ENCODE data around the gene ARGFX.
"Not testable (repeated sequence)": the region's sequence is repeated elsewhere in the genome, so short reads cannot be mapped to it uniquely, and the experiment has no call there.

The ARGFX gene

DNA sequence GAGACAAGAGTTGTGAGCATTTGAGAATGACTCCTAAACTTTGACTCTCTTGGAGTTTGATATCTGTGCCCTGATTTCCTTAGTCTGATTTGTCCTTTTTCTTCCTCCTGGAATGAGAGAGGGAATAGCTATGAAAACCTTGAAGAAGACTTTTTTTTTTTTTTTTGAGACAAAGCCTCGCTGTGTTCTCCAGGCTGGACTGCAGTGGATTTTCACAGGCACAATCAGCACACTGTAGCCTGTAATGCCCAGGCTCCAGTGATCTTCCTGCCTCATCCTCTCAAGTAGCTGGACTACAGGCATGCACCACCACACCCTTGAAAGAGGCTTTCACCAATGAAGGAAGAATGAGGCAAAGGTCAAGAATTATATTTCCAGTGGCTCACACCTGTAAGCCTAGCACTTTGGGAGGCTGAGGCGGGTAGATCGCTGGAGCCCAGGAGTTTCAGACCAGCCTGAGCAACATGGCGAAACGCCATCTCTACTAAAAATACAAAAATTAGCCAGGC is 10.3 kb upstream of the ARGFX start:
- Histone ChIP-seq H3K27ac (ENCODE audit: low read depth, low read length) (no peak overlapping the region), H3K9ac (ENCODE audit: low read length in 5 of 5) (no peak overlapping the region), H3K27me3 (ENCODE audit: control insufficient read depth in 5 of 5, insufficient read depth in 4 of 5, low read length in 5 of 5) (no peaks in the 10 kb centered on the region), H3K4me1 (ENCODE audit: control insufficient read depth in 5 of 5, insufficient read depth in 5 of 5, low read length in 5 of 5) (no peaks in the 10 kb centered on the region), H3K9me3 (ENCODE audit: control insufficient read depth in 5 of 5, low read length in 5 of 5) (no peaks in the 10 kb centered on the region), H3K4me3 (ENCODE audit: low read depth in 1 of 5, low read length in 5 of 5) (no peak overlapping the region), H3K36me3 (ENCODE audit: control insufficient read depth in 5 of 5, insufficient read depth in 5 of 5, low read length in 5 of 5) (no peaks in the 10 kb centered on the region)

GRCh38 chr3:121562148-121562547 is 5.6 kb upstream of the ARGFX start:
- Histone ChIP-seq H3K27me3 (ENCODE audit: control insufficient read depth in 5 of 5, insufficient read depth in 4 of 5, low read length in 5 of 5) (no peaks in the 10 kb centered on the region), H3K4me3 (ENCODE audit: low read depth in 1 of 5, low read length in 5 of 5) (no peak overlapping the region), H3K9me3 (ENCODE audit: control insufficient read depth in 5 of 5, low read length in 5 of 5) (no peaks in the 10 kb centered on the region), H3K4me1 (ENCODE audit: control insufficient read depth in 5 of 5, insufficient read depth in 5 of 5, low read length in 5 of 5) (no peaks in the 10 kb centered on the region), H3K27ac (ENCODE audit: low read depth, low read length) (no peak overlapping the region), H3K9ac (ENCODE audit: low read length in 5 of 5) (no peak overlapping the region), H3K36me3 (ENCODE audit: control insufficient read depth in 5 of 5, insufficient read depth in 5 of 5, low read length in 5 of 5) (no peaks in the 10 kb centered on the region)

GRCh38 chr3:121566773-121567172 is 976 bp upstream of the ARGFX start:
- H3K9ac ChIP-seq (ENCODE audit: low read length in 5 of 5) = no peak overlapping the region
- H3K9me3 ChIP-seq (ENCODE audit: control insufficient read depth in 5 of 5, low read length in 5 of 5) = no peaks in the 10 kb centered on the region
- H3K4me3 ChIP-seq (ENCODE audit: low read depth in 1 of 5, low read length in 5 of 5) = no peak overlapping the region
- H3K27ac ChIP-seq (ENCODE audit: low read depth, low read length) = no peak overlapping the region
- no peaks in the 10 kb centered on the region for H3K36me3 ChIP-seq (ENCODE audit: control insufficient read depth in 5 of 5, insufficient read depth in 5 of 5, low read length in 5 of 5)
- H3K27me3 ChIP-seq (ENCODE audit: control insufficient read depth in 5 of 5, insufficient read depth in 4 of 5, low read length in 5 of 5) = no peaks in the 10 kb centered on the region
- H3K4me1 ChIP-seq (ENCODE audit: control insufficient read depth in 5 of 5, insufficient read depth in 5 of 5, low read length in 5 of 5) = no peaks in the 10 kb centered on the region

GRCh38 chr3:121574449-121574848 is 6.7 kb downstream of the ARGFX start:
- Histone ChIP-seq H3K9me3 (ENCODE audit: control insufficient read depth in 5 of 5, low read length in 5 of 5) (no peaks in the 10 kb centered on the region), H3K27ac (ENCODE audit: low read depth, low read length) (no peak overlapping the region), H3K9ac (ENCODE audit: low read length in 5 of 5) (no peak overlapping the region), H3K27me3 (ENCODE audit: control insufficient read depth in 5 of 5, insufficient read depth in 4 of 5, low read length in 5 of 5) (no peaks in the 10 kb centered on the region), H3K4me3 (ENCODE audit: low read depth in 1 of 5, low read length in 5 of 5) (no peak overlapping the region), H3K4me1 (ENCODE audit: control insufficient read depth in 5 of 5, insufficient read depth in 5 of 5, low read length in 5 of 5) (no peaks in the 10 kb centered on the region), H3K36me3 (ENCODE audit: control insufficient read depth in 5 of 5, insufficient read depth in 5 of 5, low read length in 5 of 5) (no peaks in the 10 kb centered on the region)

DNA sequence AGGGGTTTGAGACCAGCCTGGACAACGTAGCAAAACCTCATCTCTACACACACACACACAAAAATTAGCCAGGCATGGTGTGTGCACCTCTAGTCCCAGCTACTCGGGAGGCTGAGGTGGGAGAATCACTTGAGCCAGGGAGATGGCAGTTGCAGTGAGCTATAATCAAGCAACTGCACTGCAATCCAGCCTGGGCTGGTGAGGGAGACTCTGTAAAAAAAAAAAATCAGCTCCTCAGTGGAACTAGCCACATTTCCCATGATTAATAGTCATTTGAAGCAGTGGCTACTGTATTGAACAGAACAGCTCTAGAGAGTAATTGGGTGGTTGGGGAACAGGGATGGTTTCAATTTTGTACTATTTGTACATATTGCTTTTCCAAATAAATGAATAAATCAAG is 13.9 kb downstream of the ARGFX start:
- no peak overlapping the region for H3K27ac ChIP-seq (ENCODE audit: low read depth, low read length)
- no peaks in the 10 kb centered on the region for H3K36me3 ChIP-seq (ENCODE audit: control insufficient read depth in 5 of 5, insufficient read depth in 5 of 5, low read length in 5 of 5)
- no peak overlapping the region for H3K4me3 ChIP-seq (ENCODE audit: low read depth in 1 of 5, low read length in 5 of 5)
- H3K27me3 ChIP-seq (ENCODE audit: control insufficient read depth in 5 of 5, insufficient read depth in 4 of 5, low read length in 5 of 5) = no peaks in the 10 kb centered on the region
- H3K9me3 ChIP-seq (ENCODE audit: control insufficient read depth in 5 of 5, low read length in 5 of 5) = no peaks in the 10 kb centered on the region
- no peaks in the 10 kb centered on the region for H3K4me1 ChIP-seq (ENCODE audit: control insufficient read depth in 5 of 5, insufficient read depth in 5 of 5, low read length in 5 of 5)
- H3K9ac ChIP-seq (ENCODE audit: low read length in 5 of 5) = no peak overlapping the region

DNA sequence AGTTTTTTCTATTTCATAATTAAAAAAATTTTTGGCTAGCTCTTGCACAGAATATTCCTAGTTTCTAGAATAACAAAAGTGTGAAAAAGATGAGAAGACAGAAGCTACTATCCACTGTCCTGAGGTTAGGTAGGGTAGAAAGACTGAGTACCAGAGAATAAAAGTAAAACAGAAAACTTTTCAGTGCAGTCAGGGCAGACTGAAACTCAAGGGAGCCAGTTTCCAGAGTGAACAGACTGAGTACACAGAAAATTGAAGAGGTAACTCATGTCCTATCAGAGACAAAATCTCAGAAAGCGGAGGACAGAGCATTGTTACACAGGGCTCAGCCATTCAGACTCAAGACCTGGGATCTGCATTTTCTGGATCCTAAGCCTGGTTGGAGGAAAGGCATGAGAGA is 16.7 kb downstream of the ARGFX start:
- no peaks in the 10 kb centered on the region for H3K4me1 ChIP-seq (ENCODE audit: control insufficient read depth in 5 of 5, insufficient read depth in 5 of 5, low read length in 5 of 5)
- no peaks in the 10 kb centered on the region for H3K9me3 ChIP-seq (ENCODE audit: control insufficient read depth in 5 of 5, low read length in 5 of 5)
- H3K9ac ChIP-seq (ENCODE audit: low read length in 5 of 5) = no peak overlapping the region
- no peak overlapping the region for H3K4me3 ChIP-seq (ENCODE audit: low read depth in 1 of 5, low read length in 5 of 5)
- H3K36me3 ChIP-seq (ENCODE audit: control insufficient read depth in 5 of 5, insufficient read depth in 5 of 5, low read length in 5 of 5) = no peaks in the 10 kb centered on the region
- H3K27me3 ChIP-seq (ENCODE audit: control insufficient read depth in 5 of 5, insufficient read depth in 4 of 5, low read length in 5 of 5) = no peaks in the 10 kb centered on the region
- no peak overlapping the region for H3K27ac ChIP-seq (ENCODE audit: low read depth, low read length)

DNA sequence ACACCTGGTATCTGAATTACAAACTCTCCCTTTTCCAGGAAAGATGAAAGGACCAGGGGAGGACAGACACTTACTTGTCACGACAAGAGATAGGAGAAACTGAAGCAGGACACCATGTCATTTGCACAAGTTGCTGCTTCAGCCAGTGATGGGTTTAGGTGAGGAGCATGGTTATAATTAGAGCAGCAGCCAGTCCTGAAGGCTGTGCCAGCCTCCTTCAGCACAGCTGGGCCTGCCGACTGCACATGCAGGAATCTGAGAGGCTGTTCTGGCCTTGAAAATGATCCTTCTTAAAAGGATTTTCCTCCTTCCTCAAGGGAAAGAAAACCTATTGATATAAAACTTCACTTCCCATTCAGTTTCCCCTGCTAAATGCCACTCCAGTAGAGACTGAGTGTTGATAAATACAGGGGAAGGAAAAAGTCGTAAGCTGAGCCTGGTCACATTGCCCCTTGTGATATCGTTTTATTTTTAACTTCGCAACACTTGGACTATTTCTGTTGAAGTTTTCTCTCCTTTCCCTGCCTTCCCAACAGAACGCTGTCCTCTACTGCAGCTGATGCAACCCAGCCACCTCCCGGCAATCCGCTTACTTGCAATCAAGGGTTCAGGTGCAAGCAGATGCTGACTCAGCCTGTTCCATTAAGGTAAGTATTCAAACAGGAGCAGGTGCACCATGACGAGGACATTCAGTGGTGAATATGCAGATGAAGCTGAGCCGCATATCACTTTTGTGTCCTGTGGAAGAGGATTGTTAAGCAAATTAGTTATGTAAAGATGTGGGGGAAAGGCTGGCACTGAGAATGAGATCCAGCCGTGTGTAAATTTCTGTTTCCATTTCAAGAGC is 25.3 kb downstream of the ARGFX start, which contains the start of gene FBXO40:
TSS of gene FBXO40 (plus strand) at position 524 of the 847 bp plus-strand sequence. CDS start 27,197 bp downstream, outside the sequence.
- Histone ChIP-seq H3K27ac (ENCODE audit: low read depth, low read length) (no peak within 1 kb of the TSS), H3K9me3 (ENCODE audit: control insufficient read depth in 5 of 5, low read length in 5 of 5) (no peaks in the 10 kb centered on the region), H3K4me3 (ENCODE audit: low read depth in 1 of 5, low read length in 5 of 5) (no peak within 1 kb of the TSS), H3K27me3 (ENCODE audit: control insufficient read depth in 5 of 5, insufficient read depth in 4 of 5, low read length in 5 of 5) (no peaks in the 10 kb centered on the region), H3K4me1 (ENCODE audit: control insufficient read depth in 5 of 5, insufficient read depth in 5 of 5, low read length in 5 of 5) (peaks cover 0 to 5% (median 3%) of the 10 kb centered on the region in 5 donors), H3K36me3 (ENCODE audit: control insufficient read depth in 5 of 5, insufficient read depth in 5 of 5, low read length in 5 of 5) (no peaks in the 10 kb centered on the region), H3K9ac (ENCODE audit: low read length in 5 of 5) (no peak within 1 kb of the TSS)

DNA sequence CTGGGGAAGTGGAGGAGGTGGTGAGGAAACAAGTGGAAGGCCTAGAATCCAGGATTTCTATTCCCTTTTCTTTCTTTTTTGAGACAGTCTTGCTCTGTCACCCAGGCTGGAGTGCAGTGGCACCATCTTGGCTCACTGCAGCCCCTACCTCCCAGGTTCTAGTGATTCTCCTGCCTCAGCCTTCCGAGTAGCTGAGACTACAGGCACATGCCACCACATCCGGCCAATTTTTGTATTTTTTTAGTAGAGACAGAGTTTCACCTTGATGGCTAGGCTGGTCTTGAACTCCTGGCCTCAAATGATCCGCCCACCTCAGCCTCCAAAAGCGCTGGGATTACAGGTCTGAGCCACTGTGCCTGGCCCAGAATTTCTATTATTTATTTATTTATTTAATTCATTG is 26.1 kb downstream of the ARGFX start:
- H3K27ac ChIP-seq (ENCODE audit: low read depth, low read length); H3K27me3 ChIP-seq (ENCODE audit: control insufficient read depth in 5 of 5, insufficient read depth in 4 of 5, low read length in 5 of 5); H3K9ac ChIP-seq (ENCODE audit: low read length in 5 of 5); H3K9me3 ChIP-seq (ENCODE audit: control insufficient read depth in 5 of 5, low read length in 5 of 5); H3K36me3 ChIP-seq (ENCODE audit: control insufficient read depth in 5 of 5, insufficient read depth in 5 of 5, low read length in 5 of 5); H3K4me1 ChIP-seq (ENCODE audit: control insufficient read depth in 5 of 5, insufficient read depth in 5 of 5, low read length in 5 of 5); H3K4me3 ChIP-seq (ENCODE audit: low read depth in 1 of 5, low read length in 5 of 5): not testable (repeated sequence)

DNA sequence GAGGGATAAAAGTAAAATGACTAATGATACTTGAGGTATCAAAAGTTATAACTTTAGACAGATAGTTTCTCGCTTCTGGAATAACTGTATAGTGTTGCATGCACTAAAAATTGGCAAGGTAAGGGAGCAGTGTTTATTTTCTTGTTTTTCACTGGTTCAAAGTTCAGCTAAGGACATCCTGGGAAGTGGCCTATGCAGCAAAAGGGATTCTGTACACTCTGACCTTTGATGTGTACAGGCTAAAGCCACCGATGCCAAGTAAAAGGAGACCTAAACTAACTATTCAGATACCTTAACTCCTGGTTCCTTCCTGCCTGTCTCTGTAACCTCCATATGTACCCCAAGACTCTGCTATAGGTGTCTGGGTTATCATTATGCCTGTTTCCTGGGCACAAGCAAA is 27.1 kb downstream of the ARGFX start:
- H3K9me3 ChIP-seq (ENCODE audit: control insufficient read depth in 5 of 5, low read length in 5 of 5) = no peaks in the 10 kb centered on the region
- H3K27me3 ChIP-seq (ENCODE audit: control insufficient read depth in 5 of 5, insufficient read depth in 4 of 5, low read length in 5 of 5) = no peaks in the 10 kb centered on the region
- no peak overlapping the region for H3K9ac ChIP-seq (ENCODE audit: low read length in 5 of 5)
- H3K27ac ChIP-seq (ENCODE audit: low read depth, low read length) = no peak overlapping the region
- H3K4me3 ChIP-seq (ENCODE audit: low read depth in 1 of 5, low read length in 5 of 5) = no peak overlapping the region
- no peaks in the 10 kb centered on the region for H3K36me3 ChIP-seq (ENCODE audit: control insufficient read depth in 5 of 5, insufficient read depth in 5 of 5, low read length in 5 of 5)
- H3K4me1 ChIP-seq (ENCODE audit: control insufficient read depth in 5 of 5, insufficient read depth in 5 of 5, low read length in 5 of 5) = peaks cover 0 to 5% (median 3%) of the 10 kb centered on the region in 5 donors

DNA sequence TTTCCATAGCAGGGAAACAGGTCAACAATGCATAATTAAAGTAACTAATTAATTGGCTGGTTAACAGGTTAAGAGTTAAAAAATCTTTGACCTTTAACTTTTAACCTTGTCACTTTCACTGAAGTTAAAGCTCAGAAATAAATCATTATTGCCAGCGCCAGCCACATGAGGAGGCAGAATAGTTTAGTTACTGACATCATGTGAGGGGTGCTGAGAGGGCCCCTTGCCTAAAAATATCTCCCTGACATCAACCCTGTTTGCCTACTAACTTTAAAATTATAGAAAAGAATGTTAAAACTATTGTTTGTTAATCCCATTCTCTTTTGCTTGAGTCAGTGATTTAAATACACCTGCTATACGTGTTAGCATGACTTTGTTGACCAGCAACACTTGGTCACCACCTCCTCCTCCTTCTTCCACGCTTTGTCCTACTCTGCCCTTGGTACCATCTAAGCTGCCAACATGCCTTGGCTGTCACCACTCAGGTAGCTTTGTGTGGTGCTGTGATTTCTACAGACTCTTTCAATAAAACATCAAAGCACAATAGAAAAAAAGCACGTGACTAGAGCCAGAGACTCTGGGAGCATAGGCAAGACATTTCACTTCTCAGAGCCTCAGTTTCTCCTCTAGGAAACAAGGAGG is 28.1 kb downstream of the ARGFX start:
- no peak overlapping the region for H3K27ac ChIP-seq (ENCODE audit: low read depth, low read length)
- no peak overlapping the region for H3K4me3 ChIP-seq (ENCODE audit: low read depth in 1 of 5, low read length in 5 of 5)
- no peaks in the 10 kb centered on the region for H3K36me3 ChIP-seq (ENCODE audit: control insufficient read depth in 5 of 5, insufficient read depth in 5 of 5, low read length in 5 of 5)
- no peaks in the 10 kb centered on the region for H3K9me3 ChIP-seq (ENCODE audit: control insufficient read depth in 5 of 5, low read length in 5 of 5)
- no peak overlapping the region for H3K9ac ChIP-seq (ENCODE audit: low read length in 5 of 5)
- H3K27me3 ChIP-seq (ENCODE audit: control insufficient read depth in 5 of 5, insufficient read depth in 4 of 5, low read length in 5 of 5) = no peaks in the 10 kb centered on the region
- H3K4me1 ChIP-seq (ENCODE audit: control insufficient read depth in 5 of 5, insufficient read depth in 5 of 5, low read length in 5 of 5) = peaks cover 0 to 11% (median 3%) of the 10 kb centered on the region in 5 donors
